ENCODE measurements around the gene CMSS1.

CMSS1 gene

DNA sequence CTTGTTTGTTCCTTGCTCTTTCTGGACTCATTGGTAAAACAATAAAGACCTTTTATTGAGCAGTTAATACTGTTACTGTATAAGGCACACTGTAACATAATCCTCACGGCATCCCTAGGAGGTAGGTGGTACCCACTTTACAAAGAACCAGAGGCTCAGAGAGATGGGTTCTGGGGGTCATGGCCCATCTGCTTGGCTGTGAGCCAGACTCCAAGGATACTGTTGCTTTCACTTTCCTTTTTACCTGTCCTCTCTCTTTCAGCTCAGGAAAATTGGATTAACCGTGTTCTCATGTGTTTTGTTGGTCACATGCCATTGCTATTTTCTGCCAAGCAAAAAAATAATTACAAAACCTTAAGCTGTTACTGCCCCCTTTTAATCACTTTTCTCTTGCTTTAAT lies 331.5 kb downstream of the CMSS1 start:
- DNase-seq (ENCODE audit: low read depth in 2 of 2): no peak

DNA sequence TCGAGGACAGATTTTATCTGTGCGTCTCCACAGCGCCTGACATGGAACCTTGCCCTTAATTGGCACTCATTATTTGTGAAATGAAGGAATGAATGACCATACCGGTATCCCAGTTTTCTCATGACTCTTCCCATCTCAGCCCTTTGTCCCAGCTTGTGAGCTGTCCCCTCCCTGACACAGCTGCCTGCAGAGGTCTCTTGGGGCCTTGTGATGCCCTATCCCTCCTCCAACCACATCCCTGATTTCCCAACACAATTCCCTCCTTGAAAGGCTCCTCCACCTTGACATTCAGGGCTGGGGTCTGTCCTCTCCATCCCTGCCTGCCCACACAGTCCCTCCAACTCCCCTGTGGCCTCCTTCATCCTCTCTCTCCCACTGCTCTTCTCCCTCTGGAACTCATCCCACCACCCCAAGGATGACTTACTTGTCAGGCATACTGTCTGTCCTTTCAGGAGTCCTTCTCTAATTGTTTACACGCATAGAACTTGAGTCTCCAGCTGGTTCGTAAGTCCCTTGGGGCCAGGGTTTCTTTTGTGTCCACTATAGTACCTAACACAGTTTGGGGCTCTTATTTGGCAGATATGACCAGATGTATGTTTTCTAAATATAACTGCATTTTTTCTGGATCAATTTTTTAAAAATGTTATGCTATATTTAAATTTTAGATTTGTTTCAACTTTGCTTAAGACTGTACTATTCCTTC lies 332.2 kb downstream of the CMSS1 start:
- DNase-seq (ENCODE audit: low read depth in 2 of 2): no peak

DNA sequence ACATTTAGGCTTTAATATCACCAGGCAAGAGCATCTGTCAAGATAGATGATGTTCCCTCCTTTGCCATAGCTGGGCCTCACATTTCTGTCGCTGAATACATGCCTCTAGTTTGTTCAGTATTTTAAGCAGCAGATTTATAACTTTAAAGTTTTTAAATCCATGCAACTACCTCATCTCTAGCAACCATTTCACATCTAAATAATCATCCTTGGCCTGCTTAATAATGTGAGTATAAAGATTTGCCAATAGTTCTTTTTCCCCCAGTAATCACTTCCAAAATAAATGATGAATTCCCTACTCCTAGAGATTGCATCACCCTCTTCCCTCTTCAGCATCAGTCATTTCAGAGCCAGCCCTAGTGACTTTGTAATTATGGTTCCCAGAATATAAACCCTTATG lies 332.8 kb downstream of the CMSS1 start:
- DNase-seq (ENCODE audit: low read depth in 2 of 2): no peak

DNA sequence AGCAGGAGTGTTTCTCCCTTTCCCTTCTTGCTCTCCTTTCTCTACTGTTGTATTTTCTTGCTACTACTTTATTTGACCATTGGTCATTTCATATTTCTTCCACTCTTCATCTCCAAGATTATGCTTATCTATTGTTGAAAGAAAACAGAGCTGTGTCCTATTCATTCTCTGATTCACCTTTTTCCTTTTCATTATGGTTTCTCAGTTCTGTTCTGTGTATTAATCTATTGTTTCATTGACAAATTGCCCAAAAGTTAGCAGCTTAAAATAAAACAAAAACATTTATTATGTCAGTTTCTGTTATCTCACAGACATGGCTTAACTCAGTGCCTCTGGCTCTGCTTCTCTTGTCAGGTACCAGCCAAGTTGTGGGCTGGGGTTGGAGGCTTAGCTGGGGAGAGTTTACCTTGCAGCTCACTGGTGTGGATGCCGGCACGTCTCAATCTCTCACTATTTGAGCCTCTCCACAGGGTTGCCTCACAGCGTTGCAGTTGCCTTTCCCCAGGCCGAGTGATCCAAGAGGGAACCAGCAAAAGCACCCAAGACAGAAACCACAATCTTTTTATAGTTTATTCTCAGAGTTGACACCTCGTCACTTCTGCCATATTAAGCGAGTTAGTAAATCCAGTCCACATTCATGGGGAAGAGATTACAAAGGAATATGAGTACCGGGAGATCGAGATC lies 333.5 kb downstream of the CMSS1 start:
- DNase-seq (ENCODE audit: low read depth in 2 of 2): no peak

DNA sequence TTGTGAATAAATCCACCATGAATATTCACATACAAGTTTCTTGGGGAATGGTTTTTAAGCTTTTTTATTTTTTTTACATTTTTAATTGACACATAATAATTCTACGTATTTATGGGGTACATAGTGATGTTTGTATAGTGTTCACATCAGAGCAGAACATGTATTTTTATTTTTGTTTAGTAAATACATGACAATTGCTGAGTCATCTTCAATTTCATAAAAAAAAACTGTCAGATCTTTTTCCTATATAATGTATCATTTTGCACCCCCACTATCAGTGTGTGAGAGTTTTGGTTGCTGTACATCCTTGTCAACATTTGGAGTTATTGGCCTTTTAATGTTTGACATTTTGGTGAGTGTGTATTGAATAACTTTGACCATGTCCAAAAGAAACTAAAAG lies 336.5 kb downstream of the CMSS1 start:
- no peak for DNase-seq (ENCODE audit: low read depth in 2 of 2)

DNA sequence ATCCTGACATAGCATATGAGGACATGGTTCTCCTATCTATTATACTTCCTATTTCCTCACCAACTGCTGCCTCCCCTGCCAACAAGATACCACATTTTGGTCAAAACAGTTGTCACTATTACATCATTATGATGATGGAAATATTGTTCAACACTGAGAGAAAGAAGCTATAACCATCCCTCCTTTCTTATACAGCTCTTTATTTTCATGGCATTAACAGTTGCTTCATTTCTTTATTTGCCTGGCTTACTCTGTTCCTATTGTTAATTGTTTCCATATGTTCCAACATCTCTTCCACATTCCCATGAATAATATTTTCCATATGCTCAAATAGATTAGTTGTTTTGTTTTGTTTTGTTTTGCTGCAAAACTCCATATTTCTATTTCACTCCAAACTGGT lies 337.5 kb downstream of the CMSS1 start:
- no peak for DNase-seq (ENCODE audit: low read depth in 2 of 2)

DNA sequence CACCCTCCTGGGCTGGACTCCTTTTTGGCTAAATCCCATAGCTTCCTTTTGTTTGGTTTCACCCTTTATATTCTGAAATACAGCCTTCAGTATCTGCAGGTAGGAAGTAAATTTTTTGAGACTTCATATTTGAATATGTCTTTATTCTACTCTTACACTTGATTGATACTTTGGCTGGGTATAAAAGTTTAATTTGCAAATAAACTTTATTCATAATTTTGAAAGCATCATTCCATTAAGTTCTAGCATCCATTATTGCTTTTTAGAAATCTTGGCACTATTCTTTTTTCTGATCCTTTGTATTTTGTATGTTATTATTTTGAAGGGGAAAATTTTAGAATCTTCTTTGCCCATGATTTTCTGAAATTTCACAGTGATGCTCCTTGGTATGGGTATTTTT lies 337.9 kb downstream of the CMSS1 start:
- no peak for DNase-seq (ENCODE audit: low read depth in 2 of 2)

DNA sequence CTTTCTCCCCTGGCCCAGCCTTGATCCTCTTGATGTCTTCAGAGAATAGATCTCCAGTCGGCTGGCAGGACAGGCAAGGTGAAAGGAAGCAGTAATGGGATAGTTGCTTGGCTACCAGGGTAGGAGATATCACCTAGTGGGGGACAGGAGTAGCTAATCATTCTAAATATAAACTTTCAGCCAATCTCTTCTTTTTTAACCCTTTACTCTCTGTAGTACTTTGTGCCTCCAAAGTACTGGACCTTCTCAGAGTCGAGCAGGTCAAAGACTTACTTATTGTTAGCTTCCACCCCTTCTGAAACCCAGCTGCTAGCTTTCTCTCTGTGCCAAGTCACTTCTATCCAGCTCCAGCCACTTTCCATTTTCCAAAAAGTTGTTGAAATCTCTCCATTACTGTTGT lies 340.0 kb downstream of the CMSS1 start:
- DNase-seq (ENCODE audit: low read depth in 2 of 2): no peak

DNA sequence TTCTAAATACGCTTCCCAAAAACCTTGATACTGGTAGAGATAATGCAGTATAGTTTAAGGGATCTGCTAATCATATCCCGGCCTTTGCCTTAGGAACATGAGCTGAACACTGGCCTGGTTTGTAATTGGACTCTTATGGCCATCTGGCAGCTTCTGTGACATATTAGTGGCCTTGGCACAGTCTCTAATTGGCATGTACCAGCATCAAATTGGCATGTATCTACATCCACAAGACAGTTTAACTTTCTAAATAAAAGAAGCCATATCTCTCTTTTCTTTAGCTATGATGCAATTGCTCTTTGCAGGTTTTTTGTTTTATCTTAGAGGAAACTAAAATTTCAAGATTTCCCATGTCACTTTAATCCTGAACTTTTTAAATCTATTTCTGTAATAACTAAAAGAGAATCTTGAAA lies 341.3 kb downstream of the CMSS1 start:
- no peak for DNase-seq (ENCODE audit: low read depth in 2 of 2)

DNA sequence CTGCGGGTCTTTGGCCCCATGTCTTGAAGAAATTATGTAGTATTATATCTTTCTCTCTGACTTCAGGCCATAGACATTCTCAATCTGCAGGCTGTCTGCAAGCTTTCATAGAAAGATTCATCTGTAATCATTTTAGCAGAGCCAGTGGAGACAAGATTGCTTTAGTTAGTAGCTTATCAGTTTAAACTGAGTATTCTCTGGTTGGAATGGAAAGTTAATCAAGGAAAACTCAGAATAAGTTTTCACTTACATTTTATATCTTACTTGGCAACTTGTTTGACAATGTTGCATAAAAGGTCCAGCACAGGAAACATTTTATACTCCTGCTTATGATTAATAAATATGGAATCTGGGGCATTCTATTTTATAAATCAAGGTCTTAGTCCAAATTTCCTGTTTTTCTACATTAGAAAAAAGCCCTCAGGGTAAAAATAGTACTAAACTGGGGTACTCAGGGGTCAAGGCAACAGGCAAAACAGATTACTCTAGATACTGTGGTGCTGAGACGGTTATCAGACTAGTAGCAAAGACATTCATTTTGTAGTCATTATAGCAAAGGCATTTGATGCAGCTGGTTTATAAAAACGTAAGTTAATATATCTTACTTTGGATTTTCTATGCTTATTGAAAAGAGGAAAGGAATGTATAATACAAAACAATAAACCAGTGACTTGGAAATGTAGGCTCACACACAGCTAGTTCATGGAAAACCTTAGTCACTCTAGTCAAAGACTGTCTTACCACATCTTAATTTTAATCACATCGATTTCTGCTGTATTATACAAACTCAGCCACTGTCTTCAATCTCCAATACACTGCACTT lies 341.9 kb downstream of the CMSS1 start:
- no peak for DNase-seq (ENCODE audit: low read depth in 2 of 2)

DNA sequence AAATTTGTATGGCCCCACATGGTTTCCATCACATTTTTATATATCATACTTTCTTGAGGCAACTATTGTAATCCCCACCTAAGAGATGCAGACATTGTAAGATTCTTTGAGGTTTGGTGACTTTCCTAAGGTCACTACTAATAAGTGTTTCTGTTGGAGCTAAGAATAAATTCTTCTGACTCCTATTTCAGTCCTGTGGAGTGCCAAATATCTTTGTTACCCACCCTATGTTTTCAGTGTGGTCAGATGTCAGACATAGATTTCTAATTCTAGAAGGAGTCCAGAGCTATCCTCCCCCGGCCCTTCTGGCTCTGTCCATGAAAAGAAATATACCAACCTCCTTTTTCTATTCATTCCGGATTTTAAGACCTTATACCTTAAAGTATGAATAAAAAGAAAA lies 342.9 kb downstream of the CMSS1 start:
- no peak for DNase-seq (ENCODE audit: low read depth in 2 of 2)

DNA sequence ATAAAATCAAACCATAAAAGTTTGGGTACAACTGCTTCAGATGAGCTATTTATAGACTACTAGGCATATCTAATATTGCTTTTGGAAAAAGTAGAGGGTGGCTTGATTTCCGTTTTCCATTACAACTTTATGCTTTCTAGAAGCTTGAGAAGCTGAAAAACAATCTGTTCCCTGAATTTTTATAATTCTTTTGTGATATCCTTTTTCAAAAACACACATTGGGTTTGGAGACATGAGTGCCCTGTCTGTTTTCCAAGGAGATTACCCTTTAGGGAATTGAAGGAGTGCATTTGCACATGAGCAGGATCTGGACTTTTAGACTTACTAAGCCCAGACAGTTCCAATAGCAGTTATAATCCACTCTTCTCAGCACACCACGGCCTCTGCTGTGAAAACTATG lies 346.1 kb downstream of the CMSS1 start:
- no peak for DNase-seq (ENCODE audit: low read depth in 2 of 2)

DNA sequence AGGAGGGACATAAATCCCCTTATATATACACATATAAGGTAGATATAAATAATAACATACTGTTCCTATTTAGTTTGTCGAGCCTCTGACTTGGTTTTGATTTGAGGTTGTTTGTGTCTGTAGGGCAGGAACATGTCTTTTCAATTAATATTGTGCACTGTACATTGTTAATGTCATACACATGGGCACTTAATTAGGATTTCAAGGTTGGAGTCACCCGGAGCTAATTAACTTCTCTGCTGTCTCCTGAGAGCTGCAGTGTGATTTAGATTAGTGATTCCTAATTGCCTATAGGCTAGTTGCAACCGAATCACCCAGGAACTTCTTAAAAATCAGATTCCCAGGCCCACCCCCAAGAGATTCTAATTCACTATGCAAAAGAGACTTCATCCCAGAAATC lies 347.1 kb downstream of the CMSS1 start:
- no peak for DNase-seq (ENCODE audit: low read depth in 2 of 2)

DNA sequence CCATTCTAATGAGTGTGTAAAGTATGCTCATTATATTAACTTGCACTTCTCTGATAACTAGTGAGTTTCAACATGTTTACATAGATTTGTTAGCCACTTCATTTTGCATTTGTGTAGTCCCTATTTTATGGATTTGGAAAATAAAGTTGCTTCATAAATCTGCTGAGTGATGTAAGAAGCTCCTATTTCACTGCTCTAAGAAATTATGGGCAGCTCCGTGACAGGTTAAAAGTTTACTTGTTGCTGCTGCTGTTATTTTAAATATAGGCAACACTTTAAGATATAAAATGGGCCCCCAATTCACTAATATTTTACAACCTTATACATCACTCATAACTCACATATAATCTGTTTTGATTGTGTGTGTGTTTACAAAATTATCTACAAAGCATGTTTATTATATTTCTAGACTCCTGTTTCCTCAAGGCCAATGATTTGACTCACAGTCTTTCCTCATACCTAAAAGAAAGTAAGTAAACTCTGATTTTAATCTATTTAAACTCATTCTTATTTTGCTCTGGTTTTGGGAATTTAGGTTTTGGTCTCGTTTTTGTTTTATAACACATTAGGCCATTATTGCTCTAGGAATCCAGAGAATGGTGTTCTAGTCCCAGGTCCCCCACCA lies 348.4 kb downstream of the CMSS1 start:
- no peak for DNase-seq (ENCODE audit: low read depth in 2 of 2)

DNA sequence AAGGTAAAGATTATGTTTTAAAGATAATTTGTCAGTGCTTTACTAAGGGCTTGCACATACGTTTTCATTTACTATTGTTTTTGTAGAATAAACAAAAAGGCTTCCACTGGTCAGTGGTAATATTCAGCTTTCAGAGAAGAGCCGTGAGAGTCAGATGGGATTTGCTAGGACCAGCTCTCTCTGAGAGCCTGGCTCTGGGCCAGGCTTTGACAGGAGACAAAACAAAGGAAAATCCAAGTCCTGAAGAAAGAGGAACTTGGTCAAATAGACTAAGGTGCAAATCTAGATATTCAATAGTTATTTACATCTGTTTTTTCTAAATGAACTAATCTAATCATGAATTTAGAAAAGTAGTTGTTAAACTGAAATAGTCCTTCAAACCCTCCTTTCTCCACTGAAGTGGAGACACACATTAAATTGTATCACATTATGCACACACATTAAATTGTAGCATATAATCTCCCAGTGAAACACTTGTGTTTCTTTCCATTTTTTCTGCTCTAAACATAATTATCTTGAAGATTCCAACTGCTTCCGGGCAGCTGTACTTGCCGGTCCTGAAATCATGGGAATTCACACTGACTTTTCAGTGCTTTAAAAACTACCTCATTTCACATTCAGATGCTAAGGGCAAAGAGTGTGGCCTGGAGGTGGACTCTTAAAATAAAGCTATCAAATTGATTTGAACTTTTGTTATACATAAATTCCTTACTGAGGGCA lies 351.7 kb downstream of the CMSS1 start:
- no peak for DNase-seq (ENCODE audit: low read depth in 2 of 2)

DNA sequence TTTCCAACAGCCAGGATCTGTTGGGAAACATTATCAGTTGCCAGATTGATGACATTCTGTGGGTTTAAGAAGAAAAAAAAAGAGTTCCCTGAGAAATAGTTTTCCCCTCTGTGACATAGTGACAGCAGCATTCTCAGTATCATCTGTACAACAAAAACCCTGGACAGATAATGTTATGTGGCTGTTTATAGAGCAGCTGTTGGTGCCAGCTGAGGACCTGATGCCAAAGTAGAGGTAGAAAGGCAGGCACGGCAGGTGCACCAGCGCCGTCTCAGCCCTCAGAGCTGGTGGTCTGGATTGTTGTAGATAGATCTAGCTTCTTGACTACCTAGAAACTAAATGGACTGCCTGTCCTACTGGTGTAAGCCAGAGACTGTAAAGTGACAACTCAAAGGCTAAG lies 352.8 kb downstream of the CMSS1 start:
- DNase-seq (ENCODE audit: low read depth in 2 of 2): no peak

DNA sequence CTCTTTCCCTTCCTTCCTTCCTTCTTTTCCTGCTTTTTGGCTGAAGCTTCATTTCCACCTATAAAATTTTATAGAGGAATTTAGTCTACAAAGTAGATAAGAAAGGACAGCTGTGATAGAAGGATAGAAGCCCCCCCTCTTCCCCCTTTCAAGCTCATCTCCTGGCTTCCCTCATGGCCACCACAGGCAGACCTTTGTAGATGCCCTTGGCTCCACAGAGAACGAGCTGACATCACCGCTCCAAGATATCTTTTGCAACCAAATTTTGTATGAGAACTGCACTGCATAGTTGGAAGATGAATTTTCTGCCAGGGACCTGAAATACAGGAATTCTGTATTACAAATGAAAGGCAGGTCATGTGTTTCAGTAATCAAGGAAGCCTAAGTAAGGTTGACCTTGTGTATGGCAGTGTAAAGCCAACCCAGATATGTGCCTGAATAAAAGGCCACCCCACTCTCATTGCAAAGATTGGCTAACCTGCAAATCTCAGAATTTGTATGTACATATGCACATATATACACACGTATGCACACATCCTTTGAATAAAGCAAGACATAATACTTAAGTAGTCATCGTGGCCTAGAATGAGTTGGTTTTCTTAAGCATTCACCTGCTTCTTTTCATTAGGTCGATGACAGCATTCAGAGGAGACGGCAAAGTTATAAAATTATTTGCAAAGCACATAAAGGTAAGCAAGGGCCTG lies 353.7 kb downstream of the CMSS1 start:
- no peak for DNase-seq (ENCODE audit: low read depth in 2 of 2)

DNA sequence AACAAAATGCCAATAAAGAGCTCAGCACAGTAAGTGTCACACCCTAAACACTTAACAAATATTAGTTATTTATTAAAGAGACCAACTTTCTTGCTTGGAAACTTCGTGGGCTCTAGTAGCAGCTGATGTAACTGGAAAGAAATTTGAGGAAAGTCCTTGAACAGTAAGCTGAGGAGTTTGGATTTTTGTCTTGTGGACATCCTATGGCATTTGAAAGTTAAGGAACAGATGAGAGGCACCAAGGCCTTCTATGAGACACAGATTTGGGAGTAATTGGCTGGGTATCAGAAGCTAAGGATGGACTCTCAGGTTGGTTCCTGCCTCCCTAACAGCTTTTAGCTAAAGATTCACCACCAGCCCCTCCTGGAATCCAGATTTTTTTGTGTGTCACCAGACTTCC lies 356.3 kb downstream of the CMSS1 start:
- DNase-seq (ENCODE audit: low read depth in 2 of 2): no peak

DNA sequence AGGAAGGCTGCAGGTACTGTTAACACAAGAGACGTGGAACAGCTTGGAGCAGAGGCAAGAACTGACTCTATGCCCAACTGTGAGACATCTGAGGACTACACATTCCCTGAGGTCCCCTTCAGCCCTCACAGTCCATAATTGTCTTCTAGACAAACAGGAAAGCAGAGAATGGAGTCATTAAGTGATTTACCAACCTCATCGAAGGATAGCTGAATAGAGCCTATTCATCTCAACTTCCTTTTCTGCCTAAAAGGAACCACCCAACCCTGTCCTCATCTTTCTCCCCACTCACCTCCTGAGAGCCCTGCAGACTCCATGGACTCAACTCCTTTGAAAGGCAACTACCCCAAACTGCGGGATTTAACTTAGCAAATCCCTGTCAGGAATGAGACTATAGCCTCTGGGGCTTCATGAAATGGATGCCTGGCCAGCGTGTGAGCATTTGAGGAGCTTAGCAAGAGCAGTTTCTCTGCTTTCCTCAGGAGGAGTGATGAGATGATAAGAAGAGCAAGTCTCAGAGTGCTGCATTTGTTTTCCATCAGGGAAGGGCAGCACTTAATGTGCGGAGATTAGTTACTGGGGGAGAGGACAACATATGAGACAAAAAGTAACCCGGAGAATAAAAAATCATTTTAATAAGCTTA lies 358.1 kb downstream of the CMSS1 start:
- no peak for DNase-seq (ENCODE audit: low read depth in 2 of 2)

DNA sequence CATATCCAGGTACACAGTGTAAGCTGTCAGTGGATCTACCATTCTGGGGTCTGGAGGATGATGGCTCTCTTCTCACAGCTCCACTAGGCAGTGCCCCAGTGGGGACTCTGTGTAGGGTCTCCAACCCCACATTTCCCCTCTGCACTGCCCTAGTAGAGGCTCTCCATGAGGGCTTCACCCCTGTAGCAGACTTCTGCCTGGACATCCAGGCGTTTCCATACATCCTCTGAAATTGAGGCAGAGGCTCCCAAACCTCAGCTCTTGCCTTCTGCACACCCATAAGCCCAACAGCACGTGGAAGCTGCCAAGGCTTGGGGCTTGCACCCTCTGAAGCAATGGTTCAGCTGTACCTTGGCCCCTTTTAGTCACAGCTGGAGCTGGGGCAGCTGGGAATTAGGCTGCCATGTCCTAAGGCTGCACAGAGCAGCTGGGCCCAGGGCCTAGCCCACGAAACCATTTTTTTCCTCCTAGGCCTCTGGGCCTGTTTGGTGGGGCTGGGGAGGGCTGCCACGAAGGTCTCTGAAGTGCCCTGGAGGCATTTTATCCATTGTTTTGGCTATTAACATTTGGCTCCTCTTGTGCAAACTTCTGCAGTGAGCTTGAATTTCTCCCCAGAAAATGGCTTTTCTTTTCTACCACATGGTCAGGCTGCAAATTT lies 362.2 kb downstream of the CMSS1 start:
- DNase-seq (ENCODE audit: low read depth in 2 of 2): no peak
